ENCODE measurements around the gene SERPINA4.

The SERPINA4 gene

DNA sequence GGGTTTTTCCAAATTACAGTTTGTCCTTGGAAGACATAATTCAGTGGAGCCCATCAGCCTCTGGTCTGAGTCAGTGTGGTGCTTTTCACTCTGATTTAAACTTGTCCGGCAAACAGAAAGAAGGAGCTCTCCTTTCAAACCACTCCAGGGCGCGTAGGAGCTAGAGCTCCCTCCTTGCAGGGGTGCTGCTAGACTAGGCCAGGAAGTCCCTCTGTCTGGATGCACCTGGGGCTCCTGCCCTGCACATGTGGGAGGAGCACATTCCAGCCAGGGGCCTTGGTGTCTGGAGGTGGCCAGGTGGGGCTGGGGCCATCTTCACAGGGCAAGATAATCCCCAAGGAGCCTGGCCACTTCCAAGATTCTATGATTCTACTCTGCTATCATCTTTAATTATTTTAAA lies 54.0 kb downstream of the SERPINA4 start:
- H3K9ac ChIP-seq (ENCODE audit: low read depth, low read length): no peak overlapping the region
- no peaks in the 10 kb centered on the region for H3K27me3 ChIP-seq (ENCODE audit: control insufficient read depth, insufficient read depth, low read length)
- H3K4me1 ChIP-seq (ENCODE audit: control insufficient read depth, insufficient read depth, low read length): no peaks in the 10 kb centered on the region
- no peaks in the 10 kb centered on the region for H3K36me3 ChIP-seq (ENCODE audit: control insufficient read depth, insufficient read depth, low read length)
- no peak overlapping the region for H3K4me3 ChIP-seq (ENCODE audit: low read depth, low read length)
- H3K9me3 ChIP-seq (ENCODE audit: control insufficient read depth, insufficient read depth, low read length): peaks cover 13% of the 10 kb centered on the region

- H3K9me3 ChIP-seq (ENCODE audit: control insufficient read depth, insufficient read depth, low read length): peaks cover 13% of the 10 kb centered on the region
- no peak overlapping the region for H3K4me3 ChIP-seq (ENCODE audit: low read depth, low read length)
- no peaks in the 10 kb centered on the region for H3K4me1 ChIP-seq (ENCODE audit: control insufficient read depth, insufficient read depth, low read length)
- no peaks in the 10 kb centered on the region for H3K36me3 ChIP-seq (ENCODE audit: control insufficient read depth, insufficient read depth, low read length)
- no peak overlapping the region for H3K9ac ChIP-seq (ENCODE audit: low read depth, low read length)
- no peaks in the 10 kb centered on the region for H3K27me3 ChIP-seq (ENCODE audit: control insufficient read depth, insufficient read depth, low read length)
These were observed 54.8 kb downstream of the SERPINA4 start for GRCh38 chr14:94615823-94616570.

DNA sequence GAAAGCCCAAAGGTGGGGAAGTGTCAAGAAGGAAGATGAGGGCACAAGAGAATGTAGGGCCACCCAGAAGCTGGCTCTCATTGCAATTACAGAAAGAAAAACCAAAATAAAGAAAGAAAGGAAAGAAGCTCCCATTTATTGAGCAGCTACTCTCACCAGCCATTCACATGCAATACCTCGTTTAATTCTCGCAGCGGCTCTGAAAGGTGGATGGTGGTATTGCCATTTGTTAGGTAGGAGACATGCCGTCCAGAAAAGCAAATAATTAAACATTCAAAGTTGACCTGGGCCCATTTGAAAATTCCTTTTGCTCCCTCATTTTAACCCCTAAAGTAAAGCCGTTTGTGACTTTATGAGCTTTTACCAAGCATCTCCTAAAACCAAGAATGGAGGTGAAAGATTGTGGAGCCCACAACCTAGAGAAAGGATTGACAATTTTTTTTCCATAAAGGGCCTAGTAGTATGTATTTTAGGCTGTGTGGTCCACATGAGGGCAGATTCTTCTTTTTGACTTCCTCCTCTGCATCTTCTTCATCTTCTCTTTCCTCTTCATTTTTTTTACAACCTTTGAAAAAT lies 56.2 kb downstream of the SERPINA4 start:
- Histone ChIP-seq H3K27me3 (ENCODE audit: control insufficient read depth, insufficient read depth, low read length) (no peaks in the 10 kb centered on the region), H3K9me3 (ENCODE audit: control insufficient read depth, insufficient read depth, low read length) (peaks cover 13% of the 10 kb centered on the region), H3K9ac (ENCODE audit: low read depth, low read length) (no peak overlapping the region), H3K36me3 (ENCODE audit: control insufficient read depth, insufficient read depth, low read length) (no peaks in the 10 kb centered on the region), H3K4me3 (ENCODE audit: low read depth, low read length) (no peak overlapping the region), H3K4me1 (ENCODE audit: control insufficient read depth, insufficient read depth, low read length) (no peaks in the 10 kb centered on the region)

GRCh38 chr14:94617988-94618822 lies 57.0 kb downstream of the SERPINA4 start:
- Histone ChIP-seq H3K4me3 (ENCODE audit: low read depth, low read length) (no peak overlapping the region), H3K27me3 (ENCODE audit: control insufficient read depth, insufficient read depth, low read length) (no peaks in the 10 kb centered on the region), H3K9ac (ENCODE audit: low read depth, low read length) (no peak overlapping the region), H3K4me1 (ENCODE audit: control insufficient read depth, insufficient read depth, low read length) (no peaks in the 10 kb centered on the region), H3K36me3 (ENCODE audit: control insufficient read depth, insufficient read depth, low read length) (no peaks in the 10 kb centered on the region), H3K9me3 (ENCODE audit: control insufficient read depth, insufficient read depth, low read length) (peaks cover 13% of the 10 kb centered on the region)

GRCh38 chr14:94619297-94619696 lies 58.1 kb downstream of the SERPINA4 start:
- H3K36me3 ChIP-seq (ENCODE audit: control insufficient read depth, insufficient read depth, low read length): no peaks in the 10 kb centered on the region
- no peaks in the 10 kb centered on the region for H3K4me1 ChIP-seq (ENCODE audit: control insufficient read depth, insufficient read depth, low read length)
- H3K27me3 ChIP-seq (ENCODE audit: control insufficient read depth, insufficient read depth, low read length): no peaks in the 10 kb centered on the region
- no peak overlapping the region for H3K4me3 ChIP-seq (ENCODE audit: low read depth, low read length)
- peaks cover 13% of the 10 kb centered on the region for H3K9me3 ChIP-seq (ENCODE audit: control insufficient read depth, insufficient read depth, low read length)
- no peak overlapping the region for H3K9ac ChIP-seq (ENCODE audit: low read depth, low read length)
